ENCODE measurements around the gene TACC3. TPM values are rescaled to one million over a fixed set of nuclear protein-coding genes. Genes with fewer than 3 reads are reported as not detected.

TACC3 gene
- polyA plus RNA-seq, 1 donor = 22.1 TPM

- no peak for DNase-seq (ENCODE audit: low read depth)
Observed at GRCh38 chr4:1773754-1774153, 52.4 kb downstream of the TACC3 start.

DNA sequence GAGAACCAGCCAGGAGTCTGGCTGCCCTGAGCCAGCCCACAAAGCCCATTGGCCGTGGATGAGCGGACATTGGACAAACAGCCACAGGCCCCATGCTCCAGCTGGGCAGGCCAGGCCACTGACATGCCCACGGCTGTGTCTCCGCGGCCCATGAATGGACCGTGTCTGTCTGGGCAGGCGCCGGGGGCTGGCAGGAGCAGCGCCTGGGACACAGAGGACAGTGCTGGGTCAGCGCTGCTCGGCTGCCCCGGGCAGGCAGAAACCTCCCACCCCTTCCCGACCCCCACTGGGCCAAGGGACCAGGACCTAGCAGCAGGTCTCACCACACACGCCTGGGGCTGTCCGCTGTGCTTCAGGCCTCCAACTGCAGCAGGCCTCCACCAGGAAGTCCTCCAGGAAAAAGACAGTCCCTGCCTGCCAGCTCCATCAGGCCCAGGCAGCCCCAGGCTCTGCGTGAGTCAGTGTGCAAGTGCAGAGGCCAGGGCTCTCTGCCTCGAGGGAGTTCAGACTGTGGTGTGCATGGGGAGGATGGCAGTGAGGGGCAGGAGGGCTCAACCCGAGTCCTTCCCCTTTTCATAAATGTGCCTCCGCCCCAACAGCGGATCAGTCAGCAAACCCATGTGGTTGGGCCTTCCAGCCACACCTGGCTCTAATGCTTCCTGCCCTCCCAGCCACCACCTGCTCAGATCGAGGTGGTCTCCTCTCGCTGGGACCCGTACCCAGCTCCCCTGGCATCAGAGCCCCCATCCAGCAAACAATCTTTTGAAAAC, 54.6 kb downstream of the TACC3 start:
- DNase-seq (ENCODE audit: low read depth) = no peak

DNA sequence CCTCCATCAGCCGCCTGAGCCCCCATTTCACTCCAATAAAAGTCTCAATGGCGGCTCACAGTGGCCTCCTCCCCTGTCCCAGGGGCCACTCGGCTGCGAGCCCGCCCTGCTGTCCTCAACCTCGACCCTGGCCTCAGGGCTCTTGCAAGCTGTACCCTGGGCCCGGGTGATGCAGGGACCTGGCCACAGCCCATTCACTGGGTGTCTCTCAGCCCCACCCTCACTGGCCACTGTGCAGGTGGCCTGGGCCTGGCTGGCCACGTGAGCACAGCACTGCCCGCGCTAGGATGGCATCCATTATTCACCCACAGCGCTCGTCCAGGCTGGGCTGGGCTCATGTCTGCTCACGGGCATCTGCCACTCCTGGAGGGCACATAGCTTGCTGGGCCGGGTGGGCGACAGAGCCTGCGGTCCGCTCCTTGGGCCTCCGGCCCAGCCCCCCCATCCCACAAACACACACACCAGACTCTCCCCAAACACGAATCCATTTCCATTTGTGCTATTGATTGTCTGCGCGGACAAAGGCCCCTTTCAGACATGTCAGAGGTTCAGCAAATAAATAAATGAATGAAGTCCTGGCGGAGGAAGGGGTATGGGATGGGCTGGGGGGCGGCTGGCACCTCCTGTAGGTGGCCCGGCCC, 55.3 kb downstream of the TACC3 start:
- no peak for DNase-seq (ENCODE audit: low read depth)

DNA sequence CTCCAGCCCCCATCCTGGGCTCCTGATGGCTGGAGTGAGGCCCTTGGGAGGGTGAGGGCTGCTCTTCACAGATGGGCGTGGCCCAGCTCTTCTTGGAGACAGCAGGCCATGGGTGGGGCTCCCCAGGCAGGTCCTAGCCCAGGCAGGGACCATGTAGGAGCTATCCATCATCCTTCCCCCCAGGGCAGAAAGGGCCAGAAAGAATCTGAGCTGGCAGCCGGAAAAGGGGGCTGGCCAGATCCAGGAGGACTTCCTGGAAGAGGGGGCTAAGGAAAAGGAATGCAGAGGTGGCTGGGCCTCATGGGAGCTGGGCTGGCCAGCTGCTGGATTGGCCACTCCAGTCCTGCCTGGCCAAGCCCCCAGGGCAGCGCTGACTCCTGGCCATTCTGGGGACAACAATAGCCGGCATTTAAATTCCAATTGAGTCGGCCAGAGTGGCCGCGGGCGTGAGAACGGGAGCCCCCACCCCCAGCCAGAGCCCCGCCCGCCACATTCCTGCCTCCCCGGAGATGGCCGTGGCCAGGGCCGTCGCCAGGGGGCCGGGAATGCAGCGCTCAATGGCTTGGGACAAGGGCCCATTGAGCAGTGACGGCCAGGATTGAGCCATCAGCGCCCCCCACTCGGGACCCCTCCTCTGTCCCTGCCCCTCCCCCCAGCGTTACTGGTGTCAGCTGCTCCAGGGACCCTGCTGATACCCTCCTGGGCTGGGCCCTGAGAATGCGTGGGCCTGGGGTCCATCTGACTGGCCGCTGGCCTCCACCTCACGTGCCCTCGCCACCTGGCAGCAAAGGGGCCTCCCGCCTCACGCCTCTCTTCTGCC, 56.7 kb downstream of the TACC3 start:
- no peak for DNase-seq (ENCODE audit: low read depth)

DNA sequence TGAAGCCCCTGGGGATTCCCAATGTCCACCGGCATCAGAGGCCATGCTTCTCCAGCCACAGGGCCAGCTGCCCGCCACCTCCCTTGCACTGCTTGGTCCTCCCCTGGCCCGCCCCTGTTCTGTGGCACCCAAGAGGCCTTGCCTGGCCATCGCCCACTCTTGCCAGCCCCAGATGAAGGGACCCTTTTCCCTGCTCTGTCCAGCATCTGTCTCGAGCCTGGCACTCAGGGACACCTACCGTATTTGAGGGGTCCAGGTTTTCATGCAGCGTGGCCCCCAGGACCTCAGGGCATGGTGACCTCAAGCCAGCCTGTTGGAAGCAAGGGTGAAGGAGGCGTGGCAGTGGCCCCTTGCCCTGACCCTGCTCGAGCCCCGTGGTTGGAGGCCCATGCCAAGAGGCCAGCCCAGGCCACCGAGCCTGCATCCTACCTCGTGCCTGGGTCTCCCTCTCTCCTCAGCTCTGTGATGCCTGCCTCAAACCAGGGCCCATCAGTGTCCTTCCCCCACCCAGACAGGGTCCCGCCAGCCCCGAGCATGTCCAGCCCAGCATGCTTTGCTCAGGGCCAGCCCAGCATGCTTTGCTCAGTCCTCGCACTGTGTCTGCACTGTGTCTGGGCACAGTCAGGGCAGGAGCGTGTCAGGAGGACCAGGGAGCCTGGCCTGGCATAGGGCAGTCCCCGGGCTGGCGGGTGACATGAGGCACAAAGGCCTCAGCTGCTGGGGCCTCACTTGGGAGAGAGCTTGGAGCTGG, 57.5 kb downstream of the TACC3 start:
- DNase-seq (ENCODE audit: low read depth) = no peak

GRCh38 chr4:1779588-1780382, 58.5 kb downstream of the TACC3 start:
- no peak for DNase-seq (ENCODE audit: low read depth)

- DNase-seq (ENCODE audit: low read depth) = no peak
Observed at GRCh38 chr4:1780435-1780834, 59.1 kb downstream of the TACC3 start.

- DNase-seq (ENCODE audit: low read depth) = no peak
Observed at GRCh38 chr4:1783015-1783414, 61.7 kb downstream of the TACC3 start.

DNA sequence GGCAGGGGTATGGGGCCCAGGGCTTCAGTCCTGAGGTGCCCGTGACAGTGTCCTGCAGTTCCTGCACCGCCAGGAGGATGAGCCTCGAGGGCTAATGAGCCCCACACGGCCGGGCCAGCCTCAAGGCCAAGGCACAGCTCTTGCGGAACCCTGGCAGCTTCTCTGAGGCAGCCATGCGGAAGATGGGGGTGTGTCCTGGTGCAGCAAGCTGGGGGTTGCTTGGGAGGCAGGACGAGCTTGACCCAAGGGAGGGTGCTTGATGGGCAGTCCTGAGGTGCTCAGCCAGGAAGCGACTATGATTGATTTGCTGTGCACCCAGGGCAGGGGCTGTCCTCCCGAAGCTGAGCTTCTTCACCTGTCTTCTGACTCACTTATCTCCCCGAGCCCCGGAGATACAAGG, 62.6 kb downstream of the TACC3 start:
- DNase-seq (ENCODE audit: low read depth) = no peak

- DNase-seq (ENCODE audit: low read depth) = no peak
Observed at GRCh38 chr4:1784395-1784788, 63.1 kb downstream of the TACC3 start.

DNA sequence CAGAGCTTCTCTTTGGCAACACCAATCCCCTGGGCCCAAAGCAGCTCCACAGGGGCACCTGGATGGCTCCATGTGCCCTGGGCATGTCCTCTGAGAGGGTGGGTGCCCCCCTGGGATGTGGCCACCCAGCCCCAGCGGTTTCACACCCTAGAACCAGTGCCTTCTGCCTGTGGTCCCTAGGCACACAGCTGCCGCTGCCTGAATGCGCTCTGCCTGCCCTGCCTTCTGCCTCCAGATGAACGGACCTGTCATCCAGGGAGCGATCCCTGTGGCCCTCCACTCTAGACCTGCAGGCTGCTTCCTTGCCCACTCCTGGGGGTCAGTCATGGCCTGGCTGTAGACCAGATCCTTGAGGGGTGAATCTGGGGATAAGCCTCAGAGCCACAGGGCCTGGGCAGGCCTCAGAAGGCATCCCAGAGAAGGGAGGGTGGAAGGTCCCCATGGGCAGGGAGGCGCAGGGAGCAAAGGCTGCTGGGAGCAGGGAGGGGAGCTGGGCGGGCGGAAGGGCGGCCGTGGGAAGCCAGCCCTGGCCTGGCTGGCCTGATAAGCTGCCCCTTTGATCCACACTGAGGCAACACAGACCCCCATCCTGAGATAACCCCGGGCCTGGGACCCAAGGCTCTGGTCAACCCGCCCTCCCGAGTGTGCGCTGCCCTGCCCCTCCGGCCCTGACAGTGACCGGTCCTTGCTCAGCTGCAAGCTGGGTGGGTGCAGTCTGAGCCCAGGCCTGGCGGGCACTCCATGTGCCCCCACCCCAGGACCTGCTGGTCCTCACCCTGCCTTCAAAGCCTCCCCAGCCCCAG, 63.7 kb downstream of the TACC3 start:
- no peak for DNase-seq (ENCODE audit: low read depth)

DNA sequence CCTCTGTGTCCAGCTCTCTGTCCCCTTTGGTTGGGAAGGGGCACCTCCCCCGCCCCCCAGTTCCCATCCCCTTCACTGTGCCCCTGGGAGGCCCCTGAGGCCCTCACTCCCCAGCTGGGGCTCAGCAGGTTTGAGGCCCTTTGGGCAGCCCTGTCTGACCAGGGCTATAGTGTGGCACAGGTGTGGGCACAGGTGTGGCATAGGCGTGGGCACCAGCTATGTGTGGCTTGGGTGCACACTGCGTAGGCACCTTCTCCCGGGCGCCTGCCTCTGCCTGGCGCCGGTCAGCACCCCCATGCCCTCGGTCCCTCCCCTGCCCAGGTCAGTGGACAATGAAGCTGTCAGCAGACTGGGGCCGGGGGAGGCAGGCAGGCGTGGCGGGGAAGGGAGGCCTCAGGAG, 64.3 kb downstream of the TACC3 start:
- DNase-seq (ENCODE audit: low read depth) = no peak

DNA sequence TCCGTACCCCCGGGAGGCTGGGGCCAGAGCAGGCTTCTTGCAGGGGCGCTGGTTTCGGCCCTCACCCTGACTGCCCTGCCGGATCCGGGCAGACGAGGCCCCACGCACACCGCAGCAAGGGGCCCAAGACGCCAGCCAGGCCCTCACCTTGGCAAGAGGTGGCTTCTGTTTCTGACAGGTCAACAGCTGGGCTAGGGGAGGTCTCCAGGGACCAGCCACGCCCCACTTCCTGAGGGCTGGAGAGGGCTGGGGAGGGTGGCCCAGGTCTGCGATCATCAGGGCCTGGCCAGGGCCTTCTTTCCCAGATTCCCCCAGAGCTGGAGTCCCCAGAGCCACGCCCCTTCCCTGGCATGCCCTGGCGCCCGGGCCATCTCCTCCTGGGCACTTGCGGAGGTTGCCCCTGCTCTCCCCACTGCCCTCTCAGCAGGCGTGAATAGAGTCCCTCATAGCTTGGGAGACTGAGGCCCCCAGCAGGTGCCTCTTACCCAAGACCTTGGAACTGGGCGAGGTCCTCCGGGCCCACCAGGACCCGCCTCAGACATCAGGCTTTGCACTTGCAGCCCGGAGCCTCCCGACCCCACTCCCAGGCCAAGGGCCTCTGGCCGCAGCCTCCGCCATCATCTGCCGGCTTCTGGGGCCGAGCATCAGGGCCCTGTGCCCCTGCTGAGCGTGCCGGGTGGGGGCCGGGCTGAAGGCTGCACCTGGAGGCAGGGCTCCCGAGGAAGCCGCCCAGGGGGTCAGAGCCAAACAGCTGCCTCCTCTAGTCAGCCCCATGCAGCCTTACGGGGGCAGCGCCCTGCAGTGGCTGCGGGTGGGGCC, 65.4 kb downstream of the TACC3 start:
- DNase-seq (ENCODE audit: low read depth) = no peak

- no peak for DNase-seq (ENCODE audit: low read depth)
Observed at GRCh38 chr4:1787411-1788077, 66.2 kb downstream of the TACC3 start.

- DNase-seq (ENCODE audit: low read depth) = no peak
Observed at GRCh38 chr4:1788254-1788973, 67.1 kb downstream of the TACC3 start.

- no peak for DNase-seq (ENCODE audit: low read depth)
Observed at GRCh38 chr4:1789552-1789951, 68.2 kb downstream of the TACC3 start.

GRCh38 chr4:1790005-1790404, 68.7 kb downstream of the TACC3 start:
- no peak for DNase-seq (ENCODE audit: low read depth)

- no peak for DNase-seq (ENCODE audit: low read depth)
Observed at GRCh38 chr4:1792158-1792831, 71.0 kb downstream of the TACC3 start.
